ENCODE measurements around the gene ADCY10.

DNA sequence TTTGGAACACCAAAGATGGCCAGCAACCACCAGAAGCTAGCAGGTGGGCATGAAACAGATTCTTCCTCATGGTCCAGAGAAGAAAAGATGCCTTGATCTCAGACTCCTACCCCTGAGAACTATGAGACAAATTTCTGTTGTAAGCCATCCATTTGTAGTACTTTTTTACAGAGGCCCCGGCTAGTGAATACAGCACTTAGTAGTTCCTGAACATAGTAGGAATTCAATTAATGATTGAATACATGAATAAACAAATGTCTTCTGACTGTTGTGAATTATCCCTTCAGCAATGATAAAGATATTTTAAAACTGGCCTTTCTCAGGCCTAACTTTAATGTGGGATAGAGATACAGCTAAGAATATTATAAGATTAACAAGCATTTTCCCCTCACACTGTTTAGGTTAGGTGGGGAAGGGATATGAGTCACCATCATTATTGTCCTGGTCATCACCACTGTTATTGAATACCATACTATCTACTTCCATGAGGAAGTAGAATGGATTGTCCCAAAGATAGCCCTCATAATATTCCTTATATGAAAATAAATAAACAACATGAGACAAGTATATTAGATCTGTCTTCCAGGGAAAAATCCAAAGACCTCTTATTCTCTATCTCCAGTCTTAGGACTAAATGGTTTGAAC lies 51.4 kb downstream of the ADCY10 start:
- TF ChIP-seq CTCF (IDR thresholded peaks at IDR 0.05) (no peak), POLR2A (IDR thresholded peaks at IDR 0.05) (no peak)

Data from Peyer's patch (tissue), 4 donors.